ENCODE results near the gene TRO. TPM values are rescaled to one million over a fixed set of nuclear protein-coding genes. Genes with fewer than 3 reads are reported as not detected.

Gene TRO
- total RNA-seq (10 to 100 TPM in 1 of 2 donors, 1 to 10 TPM in 1; 4.2 to 19.7 TPM), polyA plus RNA-seq (ENCODE audit: insufficient read length in 6 of 6) (100 to 1,000 TPM in 4 of 6 donors, 10 to 100 TPM in 2; 85.5 to 137 (median 104) TPM)
- long read RNA-seq, donor 1, transcript TRO-217 (2 exons, 976 nt), result major isoform, 5 of 71 reads
- long read RNA-seq, donor 1, partial matches to known transcripts, result 59 of 71 reads
- long read RNA-seq, donor 1, other reads (novel, unspliced or antisense), result 0 of 71 reads
- long read RNA-seq, donor 2, partial matches to known transcripts, result 35 of 41 reads
- long read RNA-seq, donor 2, other reads (novel, unspliced or antisense), result 0 of 41 reads
- long read RNA-seq, donor 3, partial matches to known transcripts, result 13 of 18 reads
- long read RNA-seq, donor 3, other reads (novel, unspliced or antisense), result 0 of 18 reads
- long read RNA-seq, donor 4, partial matches to known transcripts, result 1 of 2 reads
- long read RNA-seq, donor 4, other reads (novel, unspliced or antisense), result 1 of 2 reads
- long read RNA-seq, donor 5, partial matches to known transcripts, result 45 of 52 reads
- long read RNA-seq, donor 5, other reads (novel, unspliced or antisense), result 0 of 52 reads
- long read RNA-seq, donor 6, partial matches to known transcripts, result 23 of 29 reads
- long read RNA-seq, donor 6, other reads (novel, unspliced or antisense), result 0 of 29 reads
- long read RNA-seq, donor 7, partial matches to known transcripts, result 15 of 25 reads
- long read RNA-seq, donor 7, other reads (novel, unspliced or antisense), result 5 of 25 reads
- long read RNA-seq, donor 8, partial matches to known transcripts, result 18 of 23 reads
- long read RNA-seq, donor 8, other reads (novel, unspliced or antisense), result 0 of 23 reads
- long read RNA-seq, donor 9, result 0 reads
- long read RNA-seq, donor 10, result 0 reads
- long read RNA-seq, donor 11, full-length matches to known transcripts, result 10 of 83 reads
- long read RNA-seq, donor 11, partial matches to known transcripts, result 73 of 83 reads
- long read RNA-seq, donor 11, other reads (novel, unspliced or antisense), result 0 of 83 reads
- long read RNA-seq, donor 12, partial matches to known transcripts, result 15 of 18 reads
- long read RNA-seq, donor 12, other reads (novel, unspliced or antisense), result 0 of 18 reads

GRCh38 chrX:54920610-54921426 lies at the start of gene TRO:
TRO (plus strand) TSS chrX:54920824; CDS start chrX:54922247, 1,423 bp downstream.
- DNase-seq, result peak in 2 of 4 donors; percentile 27 to 48
- no peaks in the 10 kb centered on the region for H3K9me3 ChIP-seq
- intact Hi-C loops (cut with DNase I), result no loop called here
- no peak for TF ChIP-seq CTCF (IDR thresholded peaks at IDR 0.05)
- H3K4me3 ChIP-seq, result peak within 1 kb of the TSS; percentile 27 to 30
- peaks cover 0 to 8% of the 10 kb centered on the region in 2 donors for H3K27me3 ChIP-seq
- H3K36me3 ChIP-seq, result no peaks in the 10 kb centered on the region
- H3K4me1 ChIP-seq, result no peaks in the 10 kb centered on the region
- ATAC-seq, result peak; percentile 48
- H3K27ac ChIP-seq, result no peak within 1 kb of the TSS

- Histone ChIP-seq H3K27me3 (no peaks in the 10 kb centered on the region), H3K9me3 (no peaks in the 10 kb centered on the region), H3K4me1 (no peaks in the 10 kb centered on the region), H3K27ac (no peak overlapping the region), H3K36me3 (no peaks in the 10 kb centered on the region), H3K4me3 (no peak overlapping the region)
- intact Hi-C loops (cut with DNase I), result no loop called here
- no peak for DNase-seq
- no peak for TF ChIP-seq CTCF (IDR thresholded peaks at IDR 0.05)
- ATAC-seq, result no peak
Measured at GRCh38 chrX:54885740-54886139, 34.9 kb upstream of the TRO start.

GRCh38 chrX:54891573-54891972 lies 29.1 kb upstream of the TRO start:
- Histone ChIP-seq H3K9me3 (no peaks in the 10 kb centered on the region), H3K4me3 (no peak overlapping the region), H3K36me3 (no peaks in the 10 kb centered on the region), H3K27ac (no peak overlapping the region), H3K4me1 (no peaks in the 10 kb centered on the region), H3K27me3 (no peaks in the 10 kb centered on the region)
- intact Hi-C loops (cut with DNase I), result no loop called here
- ATAC-seq, result peak; percentile 77
- DNase-seq, result peak in 2 of 4 donors; percentile 3 to 17
- TF ChIP-seq CTCF (IDR thresholded peaks at IDR 0.05), result peak in 1 of 2 donors; percentile 37

GRCh38 chrX:54894159-54894558 lies 26.5 kb upstream of the TRO start:
- TF ChIP-seq CTCF (IDR thresholded peaks at IDR 0.05), result no peak
- no peak for ATAC-seq
- Histone ChIP-seq H3K9me3 (no peaks in the 10 kb centered on the region), H3K4me1 (no peaks in the 10 kb centered on the region), H3K4me3 (no peak overlapping the region), H3K36me3 (no peaks in the 10 kb centered on the region), H3K27ac (no peak overlapping the region), H3K27me3 (no peaks in the 10 kb centered on the region)
- DNase-seq, result peak in 1 of 4 donors; percentile 9
- intact Hi-C loops (cut with DNase I), result no loop called here

Measured in left lung (tissue), 14 donors.